KBM-7 (cell line): ENCODE results near the gene ARMC5.

Source experiments
- DNase-seq: peaks from one replicate; pipeline ENCODE4 v3.0.0-alpha.2; 2015
- in situ Hi-C: fragments of 300-500 bp; cut with MboI; formaldehyde crosslinking; loops from 2 replicates; pipeline ENCODE4 v1.14.3; 2020; ENCODE audit warnings: low sequenced_read_pairs, low pct_unique_long_range_greater_than_20kb, mixed read lengths

The ARMC5 gene

GRCh38 chr16:31458073-31458843 lies 1.0 kb upstream of the ARMC5 start:
- in situ Hi-C loops, result no loop called here

GRCh38 chr16:31459687-31460581 lies 633 bp downstream of the ARMC5 start:
- peak; percentile 93 for DNase-seq
- in situ Hi-C loops, result loop anchor here (10.0 kb wide), 1 partner anchor 245 kb away; no protein-coding TSS in a partner anchor

More at GRCh38 chr16:31458073-31458843, 1.0 kb upstream of the ARMC5 start:
- DNase-seq, result peak; percentile 46

GRCh38 chr16:31460582-31461002 lies 1.3 kb downstream of the ARMC5 start:
- peak; percentile 39 for DNase-seq
- in situ Hi-C loops, result loop anchor here (10.0 kb wide), 1 partner anchor 244 kb away; no protein-coding TSS in a partner anchor

- no peak for DNase-seq
- in situ Hi-C loops, result loop anchor here (10.0 kb wide), 1 partner anchor 243 kb away; no protein-coding TSS in a partner anchor
Measured at GRCh38 chr16:31461201-31461920, 2.1 kb downstream of the ARMC5 start.

GRCh38 chr16:31461921-31462804 lies 2.9 kb downstream of the ARMC5 start:
- in situ Hi-C loops, result loop anchor here (10.0 kb wide), 1 partner anchor 243 kb away; no protein-coding TSS in a partner anchor
- DNase-seq, result no peak

- DNase-seq, result no peak
- in situ Hi-C loops, result loop anchor here (10.0 kb wide), 1 partner anchor 240 kb away; no protein-coding TSS in a partner anchor
Measured at GRCh38 chr16:31464348-31464769, 5.1 kb downstream of the ARMC5 start.

- in situ Hi-C loops, result loop anchor here (10.0 kb wide), 1 partner anchor 240 kb away; no protein-coding TSS in a partner anchor
Measured at GRCh38 chr16:31464781-31465260, 5.5 kb downstream of the ARMC5 start.

GRCh38 chr16:31465788-31466370 lies 6.6 kb downstream of the ARMC5 start:
- no peak for DNase-seq
- in situ Hi-C loops, result loop anchor here (10.0 kb wide), 1 partner anchor 239 kb away; no protein-coding TSS in a partner anchor

More at GRCh38 chr16:31464781-31465260, 5.5 kb downstream of the ARMC5 start:
- DNase-seq, result no peak

GRCh38 chr16:31466381-31466841 lies 7.1 kb downstream of the ARMC5 start:
- in situ Hi-C loops, result loop anchor here (10.0 kb wide), 1 partner anchor 238 kb away; no protein-coding TSS in a partner anchor
- DNase-seq, result no peak

- in situ Hi-C loops, result loop anchor here (10.0 kb wide), 1 partner anchor 238 kb away; no protein-coding TSS in a partner anchor
- peak; percentile 93 for DNase-seq
Measured at GRCh38 chr16:31467151-31467773, 8.0 kb downstream of the ARMC5 start.

GRCh38 chr16:31467858-31468257 lies 8.6 kb downstream of the ARMC5 start:
- in situ Hi-C loops, result loop anchor here (10.0 kb wide), 1 partner anchor 237 kb away; no protein-coding TSS in a partner anchor
- DNase-seq, result no peak

GRCh38 chr16:31470615-31471014 lies 11.3 kb downstream of the ARMC5 start:
- in situ Hi-C loops, result no loop called here
- DNase-seq, result no peak

- in situ Hi-C loops, result no loop called here
- no peak for DNase-seq
Measured at GRCh38 chr16:31471241-31471874, 12.1 kb downstream of the ARMC5 start.

- peak; percentile 61 for DNase-seq
- in situ Hi-C loops, result no loop called here
Measured at GRCh38 chr16:31471875-31472708, 12.8 kb downstream of the ARMC5 start, which contains the start of gene TGFB1I1. Gene TGFB1I1, plus strand, starts transcription at chr16:31472152. Its CDS starts 37 bp downstream, at chr16:31472189.

GRCh38 chr16:31472709-31473203 lies 13.5 kb downstream of the ARMC5 start:
- peak; percentile 60 for DNase-seq
- in situ Hi-C loops, result no loop called here
